HCT116 (cell line): ENCODE data around the gene PTGS1.

Source experiments
- CEBPB ChIP-seq: IDR thresholded peaks from 2 replicates; pipeline ENCODE4 v1.6.1; 2012; ENCODE audit warnings: low read depth
- CTCF ChIP-seq, 3 experiments: fragments of 200-600 bp in 1 of 3; sonication (generic) in 1 of 3; IDR thresholded peaks in 2 of 3; conservative IDR thresholded peaks in 1 of 3; 2 replicates each; pipeline ENCODE4 v1.5.1; 2012 to 2017; ENCODE audit warnings: low read depth in 2 of 3, low read length in 2 of 3, antibody characterized with exemption in 1 of 3, borderline replicate concordance in 1 of 3, control low read depth in 1 of 3, mild to moderate bottlenecking in 1 of 3, mixed read lengths in 1 of 3, mixed run types in 1 of 3, moderate library complexity in 1 of 3; ENCODE audit not compliant: insufficient read depth in 1 of 3
- EGR1 ChIP-seq: IDR thresholded peaks from 2 replicates; pipeline ENCODE4 v1.6.1; 2012; ENCODE audit warnings: low read depth
- EZH2 ChIP-seq: fragments of 200-600 bp; sonication (generic); IDR thresholded peaks from 2 replicates; pipeline ENCODE4 v1.6.1; 2017; ENCODE audit warnings: antibody characterized with exemption, mixed run types
- FOSL1 ChIP-seq: IDR thresholded peaks from 2 replicates; pipeline ENCODE4 v1.6.1; 2012; ENCODE audit warnings: low read depth
- JUND ChIP-seq: IDR thresholded peaks from 2 replicates; pipeline ENCODE4 v1.6.1; 2012
- POLR2A ChIP-seq: IDR thresholded peaks from 2 replicates; pipeline ENCODE4 v1.7.0; 2011; ENCODE audit warnings: borderline replicate concordance; ENCODE audit not compliant: insufficient read depth, insufficient read length; ENCODE audit errors: extremely low read depth
- SIN3A ChIP-seq: IDR thresholded peaks from 2 replicates; pipeline ENCODE4 v1.6.1; 2012; ENCODE audit warnings: low read depth
- TCF7L2 ChIP-seq: IDR thresholded peaks from 2 replicates; pipeline ENCODE4 v1.7.0; 2011; ENCODE audit warnings: borderline replicate concordance, inconsistent platforms; ENCODE audit not compliant: insufficient read depth, insufficient read length; ENCODE audit errors: extremely low read depth
- ZFX ChIP-seq: fragments of 450-650 bp; IDR thresholded peaks from 2 replicates; pipeline ENCODE4 v1.6.1; 2017
- TF ChIP-seq, protein P1 (sequence below): IDR thresholded peaks from 2 replicates; pipeline ENCODE4 v1.6.1; 2011; ENCODE audit warnings: mild to moderate bottlenecking, low read length, moderate library complexity; ENCODE audit not compliant: insufficient replicate concordance; ENCODE audit errors: extremely low read depth

- TF ChIP-seq JUND (no peak), CTCF (IDR thresholded peaks at IDR 0.05 in 2 of 3, conservative IDR thresholded peaks at IDR 0.05 in 1 of 3; ENCODE audit: borderline replicate concordance in 1 of 3, insufficient read depth in 1 of 3, low read depth in 2 of 3, low read length in 2 of 3) (no peak), EZH2 (no peak), FOSL1 (no peak), ZFX (no peak), POLR2A (no peak), CEBPB (no peak), TCF7L2 (no peak), SIN3A (no peak), EGR1 (no peak)
- TF ChIP-seq, protein P1, sequence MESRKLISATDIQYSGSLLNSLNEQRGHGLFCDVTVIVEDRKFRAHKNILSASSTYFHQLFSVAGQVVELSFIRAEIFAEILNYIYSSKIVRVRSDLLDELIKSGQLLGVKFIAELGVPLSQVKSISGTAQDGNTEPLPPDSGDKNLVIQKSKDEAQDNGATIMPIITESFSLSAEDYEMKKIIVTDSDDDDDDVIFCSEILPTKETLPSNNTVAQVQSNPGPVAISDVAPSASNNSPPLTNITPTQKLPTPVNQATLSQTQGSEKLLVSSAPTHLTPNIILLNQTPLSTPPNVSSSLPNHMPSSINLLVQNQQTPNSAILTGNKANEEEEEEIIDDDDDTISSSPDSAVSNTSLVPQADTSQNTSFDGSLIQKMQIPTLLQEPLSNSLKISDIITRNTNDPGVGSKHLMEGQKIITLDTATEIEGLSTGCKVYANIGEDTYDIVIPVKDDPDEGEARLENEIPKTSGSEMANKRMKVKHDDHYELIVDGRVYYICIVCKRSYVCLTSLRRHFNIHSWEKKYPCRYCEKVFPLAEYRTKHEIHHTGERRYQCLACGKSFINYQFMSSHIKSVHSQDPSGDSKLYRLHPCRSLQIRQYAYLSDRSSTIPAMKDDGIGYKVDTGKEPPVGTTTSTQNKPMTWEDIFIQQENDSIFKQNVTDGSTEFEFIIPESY: no peak
These were observed 13.2 kb downstream of the PTGS1 start for GRCh38 chr9:122383992-122384461.
